ENCODE results near the gene MEGF6. TPM values are rescaled to one million over a fixed set of nuclear protein-coding genes. Genes with fewer than 3 reads are reported as not detected.

MEGF6 gene
- total and polyA plus RNA-seq, 11 donors, result 1.9 to 16.2 (median 5.1) TPM

DNA sequence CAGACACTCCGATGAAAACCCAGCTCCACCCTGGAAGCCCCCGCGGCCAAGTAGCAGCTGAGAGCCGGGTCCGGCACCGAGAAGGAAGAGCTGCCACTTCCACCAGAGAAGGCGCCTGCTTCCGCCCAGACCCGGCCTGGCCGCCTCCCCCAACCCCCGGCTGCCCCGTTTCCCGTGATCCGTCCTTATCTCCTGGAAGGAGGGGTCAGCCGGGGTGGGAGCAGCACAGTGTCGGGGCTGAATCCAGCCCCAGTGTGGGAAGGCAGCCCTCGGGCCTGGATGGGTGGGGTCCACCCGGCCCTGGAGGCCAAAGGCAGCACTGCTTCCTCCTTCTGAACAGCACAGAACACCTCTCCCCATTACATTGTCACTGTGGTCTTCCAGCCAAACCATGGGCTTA, 69.4 kb downstream of the MEGF6 start:
- intact Hi-C loops (cut with DNase I), result no loop called here
- peak in 1 of 5 donors; percentile 51 for DNase-seq
- H3K4me1 ChIP-seq, result peaks cover 0 to 47% (median 17%) of the 10 kb centered on the region in 12 donors
- H3K27ac ChIP-seq, result peak overlapping the region in 4 of 12 donors; percentile 4 to 48 (median 18)
- no peaks in the 10 kb centered on the region for H3K27me3 ChIP-seq
- H3K4me3 ChIP-seq, result no peak overlapping the region
- ATAC-seq, result peak in 2 of 4 donors; percentile 35 to 36
- WGBS, 4 donors, result 17 to 42% (median 39%) methylated on average over 3 to 18 of the region's 18 CpGs
- H3K36me3 ChIP-seq, result no peaks in the 10 kb centered on the region
- H3K9me3 ChIP-seq, result no peaks in the 10 kb centered on the region
- TF ChIP-seq POLR2A (IDR thresholded peaks at IDR 0.05), result no peak
- TF ChIP-seq, protein P1, sequence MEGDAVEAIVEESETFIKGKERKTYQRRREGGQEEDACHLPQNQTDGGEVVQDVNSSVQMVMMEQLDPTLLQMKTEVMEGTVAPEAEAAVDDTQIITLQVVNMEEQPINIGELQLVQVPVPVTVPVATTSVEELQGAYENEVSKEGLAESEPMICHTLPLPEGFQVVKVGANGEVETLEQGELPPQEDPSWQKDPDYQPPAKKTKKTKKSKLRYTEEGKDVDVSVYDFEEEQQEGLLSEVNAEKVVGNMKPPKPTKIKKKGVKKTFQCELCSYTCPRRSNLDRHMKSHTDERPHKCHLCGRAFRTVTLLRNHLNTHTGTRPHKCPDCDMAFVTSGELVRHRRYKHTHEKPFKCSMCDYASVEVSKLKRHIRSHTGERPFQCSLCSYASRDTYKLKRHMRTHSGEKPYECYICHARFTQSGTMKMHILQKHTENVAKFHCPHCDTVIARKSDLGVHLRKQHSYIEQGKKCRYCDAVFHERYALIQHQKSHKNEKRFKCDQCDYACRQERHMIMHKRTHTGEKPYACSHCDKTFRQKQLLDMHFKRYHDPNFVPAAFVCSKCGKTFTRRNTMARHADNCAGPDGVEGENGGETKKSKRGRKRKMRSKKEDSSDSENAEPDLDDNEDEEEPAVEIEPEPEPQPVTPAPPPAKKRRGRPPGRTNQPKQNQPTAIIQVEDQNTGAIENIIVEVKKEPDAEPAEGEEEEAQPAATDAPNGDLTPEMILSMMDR (IDR thresholded peaks at IDR 0.05), result no peak

- no peaks in the 10 kb centered on the region for H3K27me3 ChIP-seq
- peaks cover 0 to 47% (median 17%) of the 10 kb centered on the region in 12 donors for H3K4me1 ChIP-seq
- H3K36me3 ChIP-seq, result no peaks in the 10 kb centered on the region
- no peaks in the 10 kb centered on the region for H3K9me3 ChIP-seq
- H3K4me3 ChIP-seq, result no peak overlapping the region
- DNase-seq (no peak), ATAC-seq (no peak)
- 71 to 81% (median 76%) methylated on average over 9 to 16 of the region's 16 CpGs for WGBS, 4 donors
- intact Hi-C loops (cut with DNase I), result no loop called here
- TF ChIP-seq, protein P1 (IDR thresholded peaks at IDR 0.05), result no peak
- no peak for TF ChIP-seq POLR2A (IDR thresholded peaks at IDR 0.05)
- peak overlapping the region in 4 of 12 donors; percentile 4 to 48 (median 18) for H3K27ac ChIP-seq
These were observed 69.8 kb downstream of the MEGF6 start for GRCh38 chr1:3541465-3541864.

DNA sequence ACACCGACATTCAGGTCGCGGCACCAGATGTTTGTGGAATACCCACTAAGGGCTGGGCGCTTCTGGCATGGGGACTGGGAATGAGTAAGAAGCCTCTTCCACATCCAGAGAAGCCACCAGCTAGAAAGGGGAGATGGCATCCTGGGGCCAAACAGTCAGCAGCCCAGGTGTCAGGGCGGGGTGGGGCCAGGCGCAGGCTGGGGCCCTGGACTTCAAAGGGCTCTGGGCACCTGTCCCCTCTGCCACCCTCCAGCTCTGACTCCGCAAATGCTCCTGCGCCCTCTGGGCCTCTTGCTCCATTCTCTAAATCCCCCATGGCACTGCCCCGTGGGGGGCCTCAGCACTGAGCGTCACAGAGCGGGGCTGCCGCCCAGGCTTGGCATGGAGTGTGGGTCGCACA, 70.4 kb downstream of the MEGF6 start:
- H3K36me3 ChIP-seq, result no peaks in the 10 kb centered on the region
- no peak overlapping the region for H3K4me3 ChIP-seq
- no peaks in the 10 kb centered on the region for H3K9me3 ChIP-seq
- no peaks in the 10 kb centered on the region for H3K27me3 ChIP-seq
- DNase-seq, result no peak
- H3K27ac ChIP-seq, result peak overlapping the region in 1 of 12 donors; percentile 59
- WGBS, 4 donors, result 96 to 98% (median 97%) methylated on average over 12 to 13 of the region's 13 CpGs
- peaks cover 0 to 47% (median 15%) of the 10 kb centered on the region in 12 donors for H3K4me1 ChIP-seq
- TF ChIP-seq POLR2A (IDR thresholded peaks at IDR 0.05), result no peak
- TF ChIP-seq, protein P1 (IDR thresholded peaks at IDR 0.05), result no peak
- intact Hi-C loops (cut with DNase I), result no loop called here
- no peak for ATAC-seq

- Histone ChIP-seq H3K36me3 (no peaks in the 10 kb centered on the region), H3K4me1 (peaks cover 0 to 47% (median 15%) of the 10 kb centered on the region in 12 donors), H3K27ac (peak overlapping the region in 10 of 12 donors; percentile 15 to 69 (median 54)), H3K9me3 (no peaks in the 10 kb centered on the region), H3K27me3 (no peaks in the 10 kb centered on the region), H3K4me3 (no peak overlapping the region)
- peak in 3 of 4 donors; percentile 19 to 62 (median 24) for ATAC-seq
- TF ChIP-seq, protein P1 (IDR thresholded peaks at IDR 0.05), result no peak
- no peak for TF ChIP-seq POLR2A (IDR thresholded peaks at IDR 0.05)
- WGBS, 4 donors, result 56 to 73% (median 63%) methylated on average over 23 to 24 of the region's 24 CpGs
- intact Hi-C loops (cut with DNase I), result no loop called here
- peak in 1 of 5 donors; percentile 56 for DNase-seq
These were observed 71.4 kb downstream of the MEGF6 start for GRCh38 chr1:3539707-3540425.

All from heart left ventricle (tissue), 16 donors.